ENCODE measurements around the gene NOL3. TPM values are rescaled to one million over a fixed set of nuclear protein-coding genes. Genes with fewer than 3 reads are reported as not detected.

NOL3 gene
- total RNA-seq, 1 experiment from 2014 or later = 68.0 TPM

- Histone ChIP-seq H4K20me1 (ENCODE audit: insufficient read depth) (no peaks in the 10 kb centered on the region), H3K79me2 (ENCODE audit: low read depth) (no peaks in the 10 kb centered on the region), H3F3A (ENCODE audit: insufficient read depth, low read depth) (no peaks in the 10 kb centered on the region), H3K27me3 (ENCODE audit: insufficient read depth, low read depth) (no peaks in the 10 kb centered on the region), H3K36me3 (ENCODE audit: low read depth) (peaks cover 12% of the 10 kb centered on the region; the same call in 1 of the 2 replicates), H3K27ac (no peak overlapping the region), H3K9me2 (ENCODE audit: insufficient read depth) (no peaks in the 10 kb centered on the region), H2AFZ (no peak overlapping the region), H3K4me2 (no peak overlapping the region), H3K4me1 (replicated peaks; ENCODE audit: insufficient read depth) (no peaks in the 10 kb centered on the region), H3K9me3 (ENCODE audit: insufficient read depth, low read depth) (no peaks in the 10 kb centered on the region), H3K4me3 (no peak overlapping the region)
- BruUV-seq (replicated peaks) = no TSS peak
- ChIA-PET POLR2A (ENCODE audit: unreplicated experiment) (no interaction called here), CTCF (interaction anchor here (0.6 kb wide), 1 partner anchor 317 kb away, joined by 5 read pairs; no protein-coding TSS in a partner anchor)
- TF ChIP-seq EZH2 (IDR thresholded peaks at IDR 0.05; ENCODE audit: low read depth) (no peak), CTCF (conservative IDR thresholded peaks at IDR 0.05) (no peak)
- no peak for DNase-seq
- intact Hi-C loops (cut with micrococcal nuclease; ENCODE audit: unreplicated experiment) = no loop called here
Observed at GRCh38 chr16:67128887-67129286, 41.5 kb upstream of the NOL3 start.

GRCh38 chr16:67129422-67129821 is 40.9 kb upstream of the NOL3 start:
- DNase-seq = no peak
- Histone ChIP-seq H3K36me3 (ENCODE audit: low read depth) (peaks cover 12% of the 10 kb centered on the region), H3K4me2 (no peak overlapping the region), H3K79me2 (ENCODE audit: low read depth) (no peaks in the 10 kb centered on the region), H3K27me3 (ENCODE audit: insufficient read depth, low read depth) (no peaks in the 10 kb centered on the region), H3K9me3 (ENCODE audit: insufficient read depth, low read depth) (no peaks in the 10 kb centered on the region), H3K4me3 (no peak overlapping the region), H4K20me1 (ENCODE audit: insufficient read depth) (no peaks in the 10 kb centered on the region), H3F3A (ENCODE audit: insufficient read depth, low read depth) (no peaks in the 10 kb centered on the region), H2AFZ (no peak overlapping the region), H3K9me2 (ENCODE audit: insufficient read depth) (no peaks in the 10 kb centered on the region), H3K4me1 (replicated peaks; ENCODE audit: insufficient read depth) (no peaks in the 10 kb centered on the region), H3K27ac (no peak overlapping the region)
- no TSS peak for BruUV-seq (replicated peaks)
- CTCF ChIA-PET = interaction anchor here (0.6 kb wide), 1 partner anchor 317 kb away, joined by 5 read pairs; no protein-coding TSS in a partner anchor
- TF ChIP-seq CTCF (conservative IDR thresholded peaks at IDR 0.05) (no peak), EZH2 (IDR thresholded peaks at IDR 0.05; ENCODE audit: low read depth) (no peak)
- POLR2A ChIA-PET (ENCODE audit: unreplicated experiment) = interaction anchor here (0.6 kb wide), 1 partner anchor 41 kb away, joined by 6 read pairs; the partner anchor contains the start of gene NOL3
- intact Hi-C loops (cut with micrococcal nuclease; ENCODE audit: unreplicated experiment) = no loop called here

- ChIA-PET POLR2A (ENCODE audit: unreplicated experiment) (no interaction called here), CTCF (no interaction called here)
- H2AFZ ChIP-seq = no peak overlapping the region
- H3F3A ChIP-seq (ENCODE audit: insufficient read depth, low read depth) = no peaks in the 10 kb centered on the region
- no peak for TF ChIP-seq CTCF (conservative IDR thresholded peaks at IDR 0.05)
- no peak for TF ChIP-seq EZH2 (IDR thresholded peaks at IDR 0.05; ENCODE audit: low read depth)
- no peak overlapping the region for H3K4me2 ChIP-seq
- no peaks in the 10 kb centered on the region for H4K20me1 ChIP-seq (ENCODE audit: insufficient read depth)
- peaks cover 13% of the 10 kb centered on the region for H3K36me3 ChIP-seq (ENCODE audit: low read depth)
- no peaks in the 10 kb centered on the region for H3K4me1 ChIP-seq (replicated peaks; ENCODE audit: insufficient read depth)
- H3K9me2 ChIP-seq (ENCODE audit: insufficient read depth) = no peaks in the 10 kb centered on the region
- BruUV-seq (replicated peaks) = no TSS peak
- H3K27me3 ChIP-seq (ENCODE audit: insufficient read depth, low read depth) = no peaks in the 10 kb centered on the region
- H3K9me3 ChIP-seq (ENCODE audit: insufficient read depth, low read depth) = no peaks in the 10 kb centered on the region
- no peak overlapping the region for H3K27ac ChIP-seq
- DNase-seq = no peak
- H3K79me2 ChIP-seq (ENCODE audit: low read depth) = no peaks in the 10 kb centered on the region
- H3K4me3 ChIP-seq = no peak overlapping the region
- intact Hi-C loops (cut with micrococcal nuclease; ENCODE audit: unreplicated experiment) = no loop called here
Observed at GRCh38 chr16:67137605-67138004, 32.7 kb upstream of the NOL3 start.

Measured in PC-9 (cell line).